GM10248 (cell line): ENCODE data around the gene TEAD1.

Experiments used
- CTCF ChIA-PET: fragments of 300-600 bp; sonication (Branson Sonifier 250); formaldehyde crosslinking; extraction: SDS; loops from one replicate; lab custom pipeline; 2021; ENCODE audit warnings: antibody characterized with exemption; lab: Yijun Ruan, JAX
- POLR2A ChIA-PET: fragments of 350-650 bp; sonication (Branson Sonifier 250); formaldehyde crosslinking; extraction: SDS; loops from one replicate; lab custom pipeline; 2020; ENCODE audit warnings: antibody characterized with exemption; lab: Yijun Ruan, JAX
- DNase-seq: peaks from one replicate; pipeline ENCODE4 v3.0.0; 2012; ENCODE audit errors: extremely low spot score
- CTCF ChIP-seq: IDR thresholded peaks from 2 replicates; pipeline ENCODE4 v1.5.1; 2012; ENCODE audit warnings: mild to moderate bottlenecking, low read depth; ENCODE audit errors: extremely low read depth, missing control alignments, control extremely low read depth

TEAD1 gene

DNA sequence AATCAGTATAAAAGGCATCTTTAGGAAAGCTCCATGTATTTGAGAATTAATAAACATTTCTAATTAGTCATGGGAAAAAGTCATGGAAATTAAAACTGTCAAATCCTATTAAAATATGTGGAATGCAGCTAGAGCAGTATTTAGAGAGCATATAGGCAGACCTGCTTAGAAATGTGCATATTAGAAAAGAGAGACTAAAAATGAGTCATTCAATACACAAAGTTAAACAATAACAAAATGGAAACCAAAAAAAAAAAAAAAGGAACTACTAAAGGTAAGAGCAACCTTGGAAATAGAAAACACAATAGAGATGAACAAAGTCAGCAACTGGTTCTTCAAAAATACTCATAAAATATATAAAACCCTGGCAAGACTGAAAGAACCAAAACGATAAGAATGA is 275.2 kb downstream of the TEAD1 start:
- no peak for DNase-seq
- no peak for TF ChIP-seq CTCF
- POLR2A ChIA-PET: no interaction called here
- CTCF ChIA-PET: interaction anchor here (1.8 kb wide), 1 partner anchor 14 kb away, joined by 4 read pairs; no protein-coding TSS in a partner anchor

DNA sequence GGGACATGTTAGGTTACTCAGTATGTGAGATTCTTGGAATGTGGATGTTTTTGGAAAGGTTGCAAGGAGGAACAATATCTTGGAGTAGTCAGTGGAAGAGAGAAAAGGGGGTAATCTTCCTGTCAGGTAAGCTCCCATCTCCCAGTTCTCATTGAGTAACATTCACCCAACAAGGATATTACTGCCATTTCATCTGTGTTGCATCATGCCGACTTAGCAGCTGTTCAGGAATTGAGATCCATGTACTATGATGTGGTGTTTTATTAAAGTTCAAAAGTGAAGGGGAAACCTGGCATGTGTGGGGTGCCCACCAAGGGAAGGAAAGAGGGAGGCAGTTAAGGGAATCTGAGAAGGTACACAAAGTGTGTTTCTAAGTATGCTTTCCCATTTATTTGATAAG is 276.4 kb downstream of the TEAD1 start:
- TF ChIP-seq CTCF: no peak
- CTCF ChIA-PET: interaction anchor here (1.8 kb wide), 1 partner anchor 13 kb away, joined by 4 read pairs; no protein-coding TSS in a partner anchor
- POLR2A ChIA-PET: no interaction called here
- DNase-seq: no peak

- DNase-seq: no peak
- no peak for TF ChIP-seq CTCF
- POLR2A ChIA-PET: no interaction called here
- CTCF ChIA-PET: interaction anchor here (1.8 kb wide), 1 partner anchor 12 kb away, joined by 4 read pairs; no protein-coding TSS in a partner anchor
Measured at GRCh38 chr11:12951376-12951775, 277.2 kb downstream of the TEAD1 start.

DNA sequence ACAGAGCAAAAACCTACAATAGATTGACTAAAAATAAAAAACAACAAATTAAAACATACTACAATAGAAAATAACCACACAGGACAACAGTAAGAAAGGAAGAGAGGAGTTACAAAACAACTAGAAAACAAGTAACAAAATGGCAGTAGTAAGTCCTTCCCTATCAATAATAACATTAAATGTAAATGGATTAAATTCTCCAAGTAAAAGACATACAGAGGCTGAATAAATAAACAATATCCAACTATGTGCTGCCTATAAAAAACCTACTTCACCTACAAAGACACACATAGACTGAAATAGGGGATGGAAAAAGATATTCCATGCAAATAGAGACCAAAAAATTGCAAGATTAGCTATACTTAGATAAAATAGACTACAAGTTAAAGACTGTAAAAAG is 277.9 kb downstream of the TEAD1 start:
- ChIA-PET CTCF (no interaction called here), POLR2A (no interaction called here)
- no peak for DNase-seq
- TF ChIP-seq CTCF: no peak

DNA sequence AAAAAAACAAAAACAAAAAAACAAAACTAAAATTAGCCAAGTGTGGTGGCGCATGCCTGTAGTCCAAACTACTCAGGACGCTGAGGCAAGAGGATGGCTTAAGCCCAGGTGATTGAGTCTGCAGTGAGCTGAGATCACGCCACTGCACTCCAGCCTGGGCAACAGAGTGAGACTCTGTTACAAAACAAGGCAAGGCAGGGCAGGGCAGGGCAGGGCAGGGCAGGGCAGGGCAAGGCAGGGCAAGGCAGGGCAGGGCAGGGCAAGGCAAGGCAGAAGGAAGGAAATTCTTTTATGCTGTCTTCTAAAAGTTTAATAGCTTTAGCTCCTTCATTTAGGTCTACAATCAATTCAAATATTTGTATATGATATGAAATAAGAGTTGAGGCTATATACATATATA is 284.8 kb downstream of the TEAD1 start:
- DNase-seq: no peak
- ChIA-PET CTCF (no interaction called here), POLR2A (no interaction called here)
- TF ChIP-seq CTCF: no peak

- ChIA-PET POLR2A (no interaction called here), CTCF (interaction anchor here (2.0 to 6.4 kb wide), 3 partner anchors 18 to 383 kb away, joined by 6 to 51 read pairs (median 8); no protein-coding TSS in a partner anchor)
- no peak for TF ChIP-seq CTCF
- no peak for DNase-seq
Measured at GRCh38 chr11:12961615-12962014, 287.4 kb downstream of the TEAD1 start.
